Placental pericyte (primary cell): ENCODE results near the gene SLC37A4. TPM values are rescaled to one million over a fixed set of nuclear protein-coding genes. Genes with fewer than 3 reads are reported as not detected.

Experiments used
- small RNA-seq: library from RNA; depleted of rRNA; stranded (forward); fragments of <200 nt; gene quantifications from one replicate; pipeline ENCODE3, GENCODE V24; 2012; ENCODE audit warnings: low replicate concordance
- total RNA-seq: library from RNA; depleted of rRNA; stranded (reverse); fragments of >200 nt; gene quantifications from 2 replicates; pipeline ENCODE4 v1.2.3, GENCODE V29; 2012

SLC37A4 gene
- 11.8 and 14.7 TPM in 2 replicates for total RNA-seq

GRCh38 chr11:119030329-119031047 is at the start of gene SLC37A4:
Gene SLC37A4 (minus strand): TSS chr11:119030877.

GRCh38 chr11:119067371-119068222 is 36.9 kb upstream of the SLC37A4 start, which contains the start of gene VPS11:
Gene VPS11 (plus strand): TSS chr11:119067818. CDS start chr11:119067824, 6 bp downstream.

GRCh38 chr11:119057000-119057769 is 26.5 kb upstream of the SLC37A4 start, which contains the start of gene HYOU1:
Gene HYOU1 (minus strand): TSS chr11:119057205. CDS start chr11:119056160, 1,045 bp downstream.

GRCh38 chr11:119018074-119018938 is 12.4 kb downstream of the SLC37A4 start, which contains the start of the genes RPS25 and TRAPPC4:
Gene RPS25 (minus strand): TSS chr11:119018343. CDS start chr11:119018284, 59 bp downstream.
Gene TRAPPC4 (plus strand): TSS chr11:119018766. CDS start chr11:119018796, 30 bp downstream.

GRCh38 chr11:118997627-118998387 is 32.9 kb downstream of the SLC37A4 start, which contains the start of gene CENATAC:
Gene CENATAC (plus strand): TSS chr11:118998138. CDS start chr11:118998198, 60 bp downstream.

Small RNA genes lying within 50 kb of the gene (small RNA-seq; reads per million reads assigned to genes)
- not detected for gene AP003392.2
- gene RF00017, result not detected
- gene RF00019, result not detected

Other genes with a start within 250 kb of the SLC37A4 start
- 73.3 and 145 TPM in 2 replicates for gene DDX6, start 239.7 kb downstream of the SLC37A4 start, total RNA-seq
- not detected in 2 replicates for gene CXCR5, start 147.0 kb downstream of the SLC37A4 start, total RNA-seq
- gene BCL9L, start 105.0 kb downstream of the SLC37A4 start, total RNA-seq, result 29.2 and 30.4 TPM in 2 replicates
- not detected in 2 replicates for gene UPK2, start 74.6 kb downstream of the SLC37A4 start, total RNA-seq
- not detected in 2 replicates for gene FOXR1, start 59.1 kb downstream of the SLC37A4 start, total RNA-seq
- gene CENATAC, start 32.7 kb downstream of the SLC37A4 start, total RNA-seq, result 16.2 and 30.6 TPM in 2 replicates
- gene RPS25, start 12.5 kb downstream of the SLC37A4 start, total RNA-seq, result 388 and 1,071 TPM in 2 replicates
- gene TRAPPC4, start 12.1 kb downstream of the SLC37A4 start, total RNA-seq, result 90.2 and 124 TPM in 2 replicates
- 179 and 1,291 TPM in 2 replicates for gene HYOU1, start 26.3 kb upstream of the SLC37A4 start, total RNA-seq
- gene VPS11, start 36.9 kb upstream of the SLC37A4 start, total RNA-seq, result 32.1 and 45.1 TPM in 2 replicates
- 8.5 and 14.5 TPM in 2 replicates for gene HMBS, start 54.0 kb upstream of the SLC37A4 start, total RNA-seq
- gene DPAGT1, start 71.0 kb upstream of the SLC37A4 start, total RNA-seq, result 34.6 and 37.8 TPM in 2 replicates
- 10.3 and 11.8 TPM in 2 replicates for gene C2CD2L, start 76.5 kb upstream of the SLC37A4 start, total RNA-seq
- gene HINFP, start 90.7 kb upstream of the SLC37A4 start, total RNA-seq, result 22.8 and 23.2 TPM in 2 replicates
- 0.66 TPM in 1 of 2 replicates, not detected in the other for gene ABCG4, start 118.2 kb upstream of the SLC37A4 start, total RNA-seq
- gene NLRX1, start 137.8 kb upstream of the SLC37A4 start, total RNA-seq, result 13.1 and 16.5 TPM in 2 replicates
- not detected in 2 replicates for gene NHERF4, start 154.6 kb upstream of the SLC37A4 start, total RNA-seq
- 12.7 and 30.2 TPM in 2 replicates for gene CBL, start 175.5 kb upstream of the SLC37A4 start, total RNA-seq